ENCODE data around the gene AKT3.

AKT3 gene

DNA sequence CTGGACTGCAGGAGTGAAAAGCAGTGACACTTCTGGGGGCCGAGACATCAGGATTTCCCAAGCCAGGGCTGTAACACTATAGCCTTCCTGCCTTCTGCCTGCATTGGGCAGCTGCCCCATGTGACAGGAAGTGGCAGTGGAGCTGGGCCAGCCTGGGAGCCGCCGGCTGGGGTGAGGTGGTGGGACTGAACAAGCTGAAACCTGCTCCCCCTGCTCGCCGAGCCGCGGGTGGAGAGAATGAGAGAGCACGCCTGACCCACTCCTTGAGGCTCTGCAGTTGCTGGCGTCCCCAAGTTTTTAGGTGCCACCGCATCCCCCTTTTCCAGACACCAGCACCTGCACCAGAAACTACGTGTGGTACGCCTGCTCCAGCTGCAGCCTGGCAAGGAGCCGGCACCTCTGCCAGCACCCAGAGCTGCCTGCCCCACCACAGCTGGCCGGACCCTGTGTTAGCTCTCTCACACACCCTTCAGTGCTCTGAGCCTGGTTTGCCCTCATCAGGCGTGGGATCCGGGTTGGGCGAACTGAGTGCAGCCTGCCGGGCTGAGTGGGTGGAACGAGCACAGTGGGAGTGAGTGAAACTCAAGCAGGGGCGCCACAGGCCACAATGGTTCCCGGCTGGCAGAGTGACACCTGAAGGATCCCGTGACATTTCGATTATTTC lies 119.4 kb downstream of the AKT3 start:
- no peak for DNase-seq

DNA sequence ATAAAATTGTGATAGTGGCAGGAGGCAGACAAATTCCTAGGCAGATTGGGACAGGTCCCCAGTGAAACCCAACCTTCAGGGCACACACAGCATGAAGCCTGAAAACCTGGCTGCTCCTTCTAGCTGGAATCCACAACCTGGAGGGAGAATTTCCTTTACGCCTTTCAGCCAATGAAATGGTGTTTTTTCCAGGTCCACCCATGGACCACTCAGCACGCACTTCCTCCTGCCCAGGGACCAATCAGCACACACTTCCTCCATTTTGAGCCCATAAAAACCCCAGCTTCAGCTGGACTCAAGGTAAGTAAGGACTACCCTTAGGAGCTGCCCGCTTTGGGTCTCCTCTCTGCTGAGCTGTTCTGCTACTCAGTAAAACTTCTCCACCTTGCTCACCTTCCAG lies 120.1 kb downstream of the AKT3 start:
- no peak for DNase-seq

DNA sequence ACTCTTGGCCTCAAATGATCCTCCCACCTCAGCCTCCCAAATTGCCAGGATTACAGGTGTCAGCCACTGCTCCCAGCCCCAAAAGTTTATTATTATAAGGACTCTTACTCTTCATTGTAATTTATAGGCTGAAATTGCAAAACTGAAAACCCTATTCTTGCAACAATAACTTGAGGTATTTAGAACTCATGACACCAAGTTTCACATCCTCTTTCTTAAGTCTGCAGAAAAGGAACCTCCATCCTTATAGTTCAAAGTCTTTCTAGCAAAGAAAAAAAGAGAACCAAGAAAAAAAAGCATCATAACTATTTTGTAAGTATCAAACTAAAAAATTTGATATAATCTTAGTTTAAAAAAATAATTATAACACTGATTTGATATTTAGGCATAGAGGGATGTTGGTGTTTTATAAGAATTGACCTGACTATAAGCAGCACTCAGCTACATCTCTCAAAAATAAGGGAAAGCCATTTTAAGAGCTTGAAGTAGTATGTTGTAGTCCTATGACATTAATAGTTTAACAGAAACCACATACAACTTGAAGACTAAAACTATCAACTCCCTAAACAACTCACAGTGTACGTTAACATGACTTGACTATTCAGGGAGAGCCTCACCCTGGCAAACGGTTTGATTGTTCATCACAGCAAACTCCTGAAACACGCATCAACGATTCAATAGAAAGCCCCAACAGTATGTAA lies 122.4 kb downstream of the AKT3 start:
- DNase-seq, result peak; percentile 38

DNA sequence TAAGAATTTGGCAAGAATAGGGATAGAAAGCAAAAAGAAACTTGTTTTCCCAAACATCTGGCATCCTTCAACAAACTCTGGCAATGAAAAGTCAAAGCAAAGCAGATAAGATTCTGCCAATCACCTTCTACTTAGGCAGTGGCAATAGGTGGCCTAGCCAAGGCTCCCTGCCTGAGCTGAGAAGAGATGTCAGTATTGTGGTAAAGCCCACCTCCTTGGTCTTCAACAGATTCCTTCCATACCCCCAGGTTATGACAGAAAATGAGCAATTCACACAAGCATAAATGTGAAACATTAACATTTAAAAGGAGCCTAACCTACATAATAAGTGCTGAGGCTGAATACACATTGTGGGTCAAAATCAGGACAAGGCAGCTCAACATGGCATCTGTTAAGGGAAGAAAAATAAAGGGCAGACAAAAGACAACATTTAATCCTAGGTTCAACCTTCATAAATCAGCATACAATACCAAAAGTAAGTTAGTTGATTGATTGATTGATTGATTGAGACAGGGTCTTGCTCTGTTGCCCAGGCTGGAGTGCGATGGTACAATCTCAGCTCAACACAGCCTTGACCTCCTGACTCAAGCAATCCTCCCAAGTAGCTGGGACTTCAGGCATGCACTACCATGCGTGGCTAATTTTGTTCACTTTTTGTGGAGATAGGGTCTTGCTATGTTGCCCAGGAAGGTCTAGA lies 123.1 kb downstream of the AKT3 start:
- DNase-seq, result no peak

DNA sequence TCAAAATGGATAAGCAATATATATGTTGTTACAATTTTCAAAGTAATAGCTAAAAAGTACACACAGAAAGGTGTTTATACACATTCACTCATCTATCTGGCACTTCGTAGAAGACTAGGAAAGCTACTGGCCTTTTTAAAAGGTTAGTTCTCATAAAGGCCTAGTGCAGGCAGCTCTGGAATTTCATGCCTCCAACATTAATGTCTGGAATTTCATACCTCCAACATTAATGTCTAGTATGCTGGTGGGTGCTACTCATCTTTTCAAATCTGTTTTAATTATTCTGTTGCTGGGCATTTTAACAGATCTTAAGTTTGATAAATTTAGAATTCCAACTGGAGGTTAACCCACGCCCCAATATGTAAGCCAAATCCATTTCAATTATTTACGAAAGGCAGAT lies 124.2 kb downstream of the AKT3 start:
- DNase-seq, result no peak

DNA sequence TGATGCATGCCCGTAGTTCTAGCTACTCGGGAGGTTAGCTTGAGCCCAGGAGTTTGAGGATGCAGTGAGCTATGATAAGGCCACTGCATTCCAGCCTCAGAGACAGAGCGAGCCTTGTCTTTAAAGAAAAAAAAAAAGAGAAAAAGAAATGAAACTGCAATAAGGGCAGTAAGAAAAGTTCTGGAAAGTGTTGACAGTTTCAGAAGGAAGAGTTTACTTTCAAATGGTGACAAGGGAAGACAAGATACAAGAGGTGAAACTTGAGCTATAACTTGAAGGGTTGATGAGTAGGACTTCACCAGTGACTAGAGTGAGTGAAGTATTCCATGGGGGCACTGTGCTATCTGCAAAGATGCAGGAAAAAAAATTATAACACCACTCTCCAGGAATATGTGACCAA lies 125.0 kb downstream of the AKT3 start:
- DNase-seq, result no peak

DNA sequence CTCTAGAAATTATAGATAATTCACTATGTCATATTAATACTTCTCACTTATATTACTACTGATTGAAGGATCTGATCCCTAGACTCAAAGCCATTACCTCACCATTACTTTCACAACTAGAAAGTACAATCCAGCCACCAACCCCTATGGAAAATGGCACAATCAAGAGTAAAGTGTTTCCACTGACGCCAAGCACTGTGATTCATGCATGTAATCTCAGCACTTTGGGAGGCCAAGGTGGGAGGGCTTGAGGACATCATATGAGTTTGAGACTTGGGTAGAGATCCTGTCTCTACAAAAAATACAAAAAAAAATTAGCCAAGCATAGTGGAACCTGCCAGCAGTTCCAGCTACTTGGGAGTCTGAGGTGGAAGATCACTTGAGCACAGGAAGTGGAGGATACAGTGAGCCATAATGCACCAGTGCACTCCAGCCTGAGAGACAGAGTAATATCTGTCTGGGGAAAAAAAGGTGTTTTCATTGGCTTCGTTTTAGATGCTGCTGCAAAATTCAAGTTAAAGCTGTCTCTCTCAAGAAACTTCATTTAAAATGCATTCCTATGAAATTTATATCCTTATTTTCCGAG lies 126.5 kb downstream of the AKT3 start:
- DNase-seq, result no peak

DNA sequence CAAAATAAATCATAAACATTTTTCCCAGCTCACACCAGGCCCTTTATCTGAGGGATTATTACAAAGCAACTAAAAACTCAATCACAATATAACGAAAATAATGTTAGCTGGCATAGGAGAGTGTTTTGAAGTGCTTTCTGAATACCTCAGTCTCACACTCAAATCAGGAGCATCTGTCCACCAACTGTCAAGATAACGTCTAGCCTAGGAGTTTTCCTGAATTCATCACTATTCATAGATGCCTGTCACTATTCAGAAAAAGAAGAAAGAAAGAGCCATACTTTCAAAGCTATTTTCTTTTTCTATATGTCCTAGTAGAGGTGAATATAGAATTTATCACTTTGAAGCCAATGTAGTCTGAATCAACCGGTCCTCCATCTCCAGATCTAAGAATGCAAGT lies 127.0 kb downstream of the AKT3 start:
- no peak for DNase-seq

DNA sequence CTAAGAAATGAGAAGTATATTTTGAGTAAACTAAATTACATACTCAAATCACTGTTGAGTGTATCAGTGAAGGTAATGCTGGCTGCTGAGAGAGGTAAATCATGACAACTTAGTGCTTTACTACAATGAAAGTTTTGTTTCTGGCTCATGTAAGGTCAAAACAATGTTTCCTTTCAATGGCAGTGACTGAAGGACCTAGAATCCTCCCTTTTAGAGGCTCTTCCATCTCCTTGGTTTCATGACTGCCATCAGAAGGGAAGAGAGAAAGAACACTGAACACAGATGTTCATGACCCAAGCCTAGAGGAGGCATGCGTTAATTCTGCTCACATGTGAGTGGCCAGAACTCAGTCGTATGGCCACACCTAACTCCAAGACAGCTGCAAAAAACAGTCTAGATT lies 130.6 kb downstream of the AKT3 start:
- DNase-seq, result no peak

DNA sequence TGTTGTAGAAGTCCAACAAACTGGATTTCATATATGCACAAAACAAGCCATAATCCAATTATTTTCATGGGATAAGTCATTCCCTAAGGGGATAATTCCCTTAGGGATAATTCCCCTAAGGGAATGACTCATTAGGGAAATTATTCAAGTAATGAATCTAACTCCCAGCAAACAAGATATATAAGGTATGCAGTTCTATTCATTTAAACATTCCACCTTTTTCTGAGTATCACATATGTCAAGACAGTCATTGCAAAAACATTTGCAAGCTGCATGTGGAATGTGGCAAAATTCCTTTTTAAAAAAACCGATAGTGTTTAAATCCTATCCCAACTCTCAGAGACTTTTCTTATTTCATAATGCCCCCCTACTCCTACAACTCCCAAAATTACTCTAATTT lies 131.2 kb downstream of the AKT3 start:
- no peak for DNase-seq

DNA sequence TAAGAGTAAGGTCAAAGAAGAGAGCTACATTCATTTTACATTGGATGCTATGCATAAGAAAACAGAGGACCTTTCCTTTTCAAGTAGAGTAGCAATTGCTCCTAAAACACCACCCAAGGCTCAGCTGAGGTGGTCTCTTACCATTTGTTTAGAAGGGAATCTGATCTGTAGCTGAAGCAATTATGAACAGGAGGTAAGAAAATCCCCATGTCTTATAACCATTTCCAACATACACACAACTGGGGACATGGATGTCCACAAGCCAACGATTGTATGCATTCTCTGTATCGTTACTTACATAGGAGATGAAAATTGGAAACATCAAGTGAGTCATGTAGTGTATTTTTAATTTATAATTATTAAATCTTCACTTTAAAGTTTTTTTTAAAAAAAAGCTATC lies 132.0 kb downstream of the AKT3 start:
- DNase-seq, result no peak

DNA sequence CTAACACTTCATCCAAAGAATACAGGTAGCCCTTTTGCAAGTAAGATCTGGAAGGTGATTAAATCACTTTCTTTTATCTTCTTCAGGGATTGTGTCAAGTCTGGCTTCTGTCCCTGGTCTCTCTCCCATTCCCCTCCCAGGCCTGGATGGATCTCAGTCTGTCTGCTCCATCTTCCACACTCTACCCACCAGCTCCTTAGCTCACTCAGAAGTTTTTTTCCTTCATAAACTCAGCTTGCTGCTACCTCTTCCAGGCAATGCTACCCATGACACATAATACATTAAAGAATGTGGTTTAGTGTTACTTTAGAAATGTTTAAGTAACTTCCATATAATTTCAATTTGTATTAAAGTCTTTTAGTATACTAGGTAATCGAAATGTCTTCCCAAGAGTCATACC lies 133.1 kb downstream of the AKT3 start:
- DNase-seq, result no peak

DNA sequence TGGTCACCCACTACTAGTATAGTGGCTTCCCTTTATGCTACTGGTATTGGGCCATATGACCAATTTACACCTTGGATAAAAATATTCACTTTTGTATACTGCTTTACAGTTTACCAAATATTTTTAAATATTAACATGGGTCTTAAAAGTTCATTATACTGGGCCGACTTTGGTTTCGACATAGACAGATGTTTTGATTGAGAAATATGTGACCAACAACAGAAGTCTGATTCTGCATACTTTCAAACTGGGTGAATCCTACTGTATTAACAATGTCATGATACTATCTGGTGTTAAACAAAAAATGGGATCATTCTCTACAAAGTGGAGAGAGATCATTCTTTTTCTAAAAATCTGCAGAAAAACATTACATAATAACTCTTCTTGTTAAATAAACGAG lies 134.8 kb downstream of the AKT3 start:
- DNase-seq, result peak; percentile 13

DNA sequence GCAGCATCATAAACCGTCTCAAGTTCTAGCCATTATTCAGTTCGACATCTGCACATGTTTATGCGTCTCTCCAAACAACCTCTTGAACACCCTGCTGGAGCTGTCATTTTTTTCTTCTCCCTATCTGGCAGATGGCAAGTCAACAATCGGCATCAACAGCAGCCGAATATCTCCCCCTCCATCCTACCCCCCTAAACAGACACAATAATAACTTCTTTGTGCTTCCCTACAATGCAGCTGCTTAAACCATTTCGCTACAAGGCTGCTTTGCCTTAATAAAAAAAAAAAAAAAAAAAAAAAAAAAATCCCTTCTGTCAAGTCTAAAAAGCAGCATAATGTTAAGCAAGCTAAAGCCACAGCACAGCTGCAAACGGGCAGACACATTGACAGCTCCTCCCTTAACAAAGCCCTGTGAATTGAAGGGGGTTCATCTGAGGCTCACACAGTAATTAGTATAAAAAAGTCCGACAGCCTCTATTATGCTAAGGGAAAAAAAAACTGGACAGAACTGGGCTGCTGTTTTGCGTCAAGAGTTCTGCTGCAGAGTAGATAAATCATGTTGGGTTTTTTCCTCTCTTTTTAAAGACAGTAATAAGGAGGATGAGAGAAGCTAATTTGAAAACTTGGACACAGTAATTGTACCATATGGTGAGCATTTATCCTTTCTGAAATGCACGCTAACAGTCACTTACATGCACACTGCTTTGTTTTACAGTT lies 136.4 kb downstream of the AKT3 start:
- peak; percentile 49 for DNase-seq

DNA sequence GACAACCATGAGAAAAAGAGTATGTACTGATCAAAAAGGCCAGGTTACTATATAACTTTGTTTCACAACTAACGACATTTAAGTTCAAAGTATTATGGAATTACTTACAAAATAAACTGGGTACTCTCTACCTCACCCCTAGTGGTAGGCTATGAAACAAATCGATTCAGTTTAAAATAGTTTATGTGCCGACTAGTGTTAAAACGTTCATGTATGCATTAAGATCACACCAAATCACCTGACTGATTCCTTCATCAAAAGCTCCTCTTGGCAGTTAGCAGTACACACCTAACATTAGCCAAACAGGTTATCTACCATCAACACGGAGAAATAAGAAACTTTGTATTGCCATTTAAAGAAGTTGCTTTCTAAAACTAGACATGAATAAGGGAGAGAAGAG lies 137.1 kb downstream of the AKT3 start:
- DNase-seq, result peak; percentile 21

DNA sequence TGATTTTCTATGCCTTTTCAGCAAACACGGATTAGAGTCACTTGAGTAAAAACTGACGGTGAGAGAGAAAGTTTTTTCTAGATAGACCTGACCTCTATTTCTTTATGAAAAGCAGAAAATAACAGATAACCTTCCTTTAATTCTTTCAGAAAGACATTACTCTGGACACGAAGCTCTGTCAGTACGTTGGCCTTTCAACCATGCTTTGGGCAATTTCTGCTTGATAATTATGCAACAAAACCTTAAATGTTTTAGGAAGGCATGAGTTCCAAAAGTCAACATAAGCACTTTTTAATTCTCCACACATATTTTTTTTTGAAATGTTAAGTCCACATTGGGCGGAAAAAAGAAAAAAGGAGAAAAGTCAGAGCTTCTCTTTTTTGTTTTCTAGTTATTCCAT lies 137.8 kb downstream of the AKT3 start:
- DNase-seq, result no peak

DNA sequence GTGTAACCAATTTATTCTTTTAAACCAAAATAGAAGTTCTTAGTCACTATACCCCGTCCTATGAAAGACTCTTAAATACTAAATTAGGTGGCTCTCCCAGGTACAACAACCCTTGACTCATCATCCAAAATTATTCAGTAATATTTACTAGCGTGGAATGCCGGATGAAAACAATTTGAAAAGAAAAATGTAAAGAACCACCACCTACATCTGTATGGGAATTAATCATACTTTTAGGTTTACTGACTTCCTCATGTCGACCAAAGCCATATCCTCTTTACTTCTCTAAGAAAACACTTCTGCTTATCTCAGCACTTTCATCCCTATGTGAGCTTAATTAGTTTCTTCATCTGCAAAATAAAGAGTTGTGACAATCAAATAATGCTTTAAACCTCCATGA lies 139.6 kb downstream of the AKT3 start:
- peak; percentile 43 for DNase-seq

DNA sequence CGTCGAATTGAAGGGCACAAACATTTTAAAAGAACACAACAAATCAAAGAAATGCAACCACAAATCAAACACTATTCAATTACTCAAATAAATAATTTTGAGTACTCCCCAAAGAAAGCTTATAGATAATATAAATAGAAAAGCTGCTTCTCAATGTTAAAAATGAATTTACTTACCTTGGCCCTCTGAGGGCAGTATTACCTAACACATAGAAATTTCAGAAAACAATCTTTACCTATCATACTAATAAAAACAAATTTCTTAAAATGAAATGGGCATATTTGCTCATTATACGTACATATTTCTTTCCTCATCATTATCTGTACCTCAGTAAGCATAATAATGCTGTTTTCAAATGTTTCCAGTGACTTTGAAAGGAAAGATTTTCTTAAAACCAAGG lies 141.8 kb downstream of the AKT3 start:
- DNase-seq, result peak; percentile 36

DNA sequence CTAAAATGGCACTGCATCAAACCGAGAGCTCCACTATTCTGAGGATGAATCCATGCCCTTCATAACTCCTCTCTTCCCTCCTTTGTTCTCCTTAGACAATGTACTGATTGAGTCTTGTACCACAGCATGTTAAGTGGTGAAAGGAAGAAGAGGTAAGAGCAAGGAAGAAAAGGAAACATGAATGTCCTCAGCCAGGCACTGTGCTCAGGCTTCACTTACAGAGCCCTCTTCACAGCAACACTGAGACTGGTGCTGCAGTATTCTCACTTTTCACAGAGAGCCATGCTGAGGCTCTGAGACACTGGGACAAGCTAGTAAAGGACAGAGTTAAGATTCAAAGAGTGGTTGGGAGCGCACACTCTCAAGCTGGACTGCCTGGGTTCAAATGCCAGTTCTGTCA lies 143.5 kb downstream of the AKT3 start:
- DNase-seq, result no peak

DNA sequence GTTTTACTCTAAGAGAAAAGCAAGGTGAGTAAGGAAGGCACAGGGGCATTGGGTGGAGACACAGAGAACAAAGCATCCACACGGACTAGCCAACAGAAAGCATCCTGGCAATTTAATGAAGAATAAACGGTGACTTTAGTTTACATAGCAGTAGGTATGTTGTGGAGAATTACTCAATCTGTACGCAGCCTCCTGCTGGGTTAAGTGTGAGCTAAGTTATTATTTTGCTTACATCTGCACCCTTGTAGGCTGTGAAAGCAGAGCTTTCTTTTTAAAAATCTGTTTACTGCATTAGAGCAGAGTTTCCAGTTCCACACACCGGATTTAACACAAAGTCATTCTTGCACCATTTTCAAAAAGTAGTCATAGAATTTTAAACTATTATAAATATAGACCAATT lies 144.5 kb downstream of the AKT3 start:
- DNase-seq, result no peak

DNA sequence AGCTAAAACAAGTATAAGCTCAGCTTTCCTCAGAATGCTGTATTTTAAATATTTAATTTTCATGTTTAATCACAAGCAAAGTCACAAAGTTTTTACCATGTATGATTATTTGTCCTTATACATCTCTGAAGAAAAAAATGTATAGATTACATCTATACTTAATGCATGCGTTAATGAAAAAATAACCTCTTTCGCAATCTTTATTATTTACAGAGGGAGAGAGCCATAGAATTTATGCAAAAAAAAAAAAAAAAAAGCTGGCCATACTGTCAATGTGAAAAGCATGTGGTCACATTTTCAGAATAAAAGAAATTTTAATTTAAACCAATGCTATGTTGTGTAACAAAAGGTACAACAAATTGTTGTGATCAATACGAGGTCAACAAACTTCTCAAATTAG lies 148.2 kb downstream of the AKT3 start:
- no peak for DNase-seq

DNA sequence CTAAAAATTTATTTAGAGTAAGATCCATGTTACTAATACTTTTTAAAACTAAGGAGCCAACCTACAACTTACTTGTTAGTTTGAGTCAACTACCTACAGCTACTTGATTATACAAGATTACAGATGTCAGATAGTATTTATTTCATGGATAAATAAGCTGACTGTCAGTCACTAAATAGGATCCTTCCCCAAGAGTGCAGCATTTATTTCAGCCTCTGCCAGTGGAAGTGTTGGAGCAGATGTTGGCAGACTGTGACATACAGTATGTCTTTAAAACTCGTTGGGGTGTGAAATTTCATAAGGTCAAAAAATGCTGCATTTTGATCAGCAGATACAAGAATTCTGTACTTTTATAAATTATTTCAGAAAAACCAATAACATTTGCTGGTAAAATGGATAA lies 156.2 kb downstream of the AKT3 start:
- no peak for DNase-seq

DNA sequence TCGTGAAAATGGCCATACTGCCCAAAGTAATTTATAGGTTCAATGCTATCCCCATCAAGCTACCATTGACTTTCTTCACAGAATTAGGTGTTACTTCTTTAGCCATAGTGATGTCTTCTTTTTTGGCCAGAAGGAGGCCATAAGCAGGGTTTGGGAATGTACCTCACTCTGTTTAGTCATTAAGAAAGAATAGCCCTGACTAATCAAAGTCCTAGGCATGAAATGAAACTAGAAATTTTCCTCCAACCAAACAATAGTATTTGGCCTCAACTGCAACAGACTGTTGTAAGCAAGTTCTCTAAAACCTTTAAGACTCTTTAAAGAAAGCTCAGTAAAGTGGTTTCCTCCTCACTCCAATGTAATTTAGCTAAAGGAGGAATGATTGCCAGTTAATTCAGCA lies 163.9 kb downstream of the AKT3 start:
- no peak for DNase-seq
